PC-9 (cell line): ENCODE data around the gene MAP3K5.

Experiments used
- EZH2 ChIP-seq: fragments of 200-600 bp; sonication (generic); IDR thresholded peaks from 2 replicates; pipeline ENCODE4 v1.8.0; 2017; ENCODE audit warnings: antibody characterized with exemption, low read depth
- TF ChIP-seq, protein P1 (sequence below): fragments of 200-600 bp; sonication (generic); conservative IDR thresholded peaks from 2 replicates; pipeline ENCODE4 v1.6.1; 2017; ENCODE audit warnings: mixed run types, antibody characterized with exemption, mild to moderate bottlenecking, moderate library complexity

DNA sequence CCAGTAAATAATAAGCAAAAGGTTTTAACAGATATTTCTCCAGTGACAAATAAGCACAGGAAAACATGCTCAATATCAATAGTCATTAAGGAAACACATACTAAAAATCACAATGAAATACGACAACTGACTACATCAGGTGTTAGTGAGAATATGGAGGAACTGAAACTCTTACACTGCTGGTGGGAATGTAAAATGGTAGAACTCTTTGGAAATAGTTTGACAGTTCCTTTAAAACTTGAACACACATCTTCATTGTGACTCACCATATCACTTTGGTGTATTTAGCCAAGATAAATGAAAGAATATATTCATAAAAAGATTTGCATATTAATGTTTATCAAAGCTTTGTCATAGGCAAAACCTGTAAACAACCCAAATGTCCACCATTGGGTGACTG, 11.3 kb upstream of the MAP3K5 start:
- TF ChIP-seq, protein P1, sequence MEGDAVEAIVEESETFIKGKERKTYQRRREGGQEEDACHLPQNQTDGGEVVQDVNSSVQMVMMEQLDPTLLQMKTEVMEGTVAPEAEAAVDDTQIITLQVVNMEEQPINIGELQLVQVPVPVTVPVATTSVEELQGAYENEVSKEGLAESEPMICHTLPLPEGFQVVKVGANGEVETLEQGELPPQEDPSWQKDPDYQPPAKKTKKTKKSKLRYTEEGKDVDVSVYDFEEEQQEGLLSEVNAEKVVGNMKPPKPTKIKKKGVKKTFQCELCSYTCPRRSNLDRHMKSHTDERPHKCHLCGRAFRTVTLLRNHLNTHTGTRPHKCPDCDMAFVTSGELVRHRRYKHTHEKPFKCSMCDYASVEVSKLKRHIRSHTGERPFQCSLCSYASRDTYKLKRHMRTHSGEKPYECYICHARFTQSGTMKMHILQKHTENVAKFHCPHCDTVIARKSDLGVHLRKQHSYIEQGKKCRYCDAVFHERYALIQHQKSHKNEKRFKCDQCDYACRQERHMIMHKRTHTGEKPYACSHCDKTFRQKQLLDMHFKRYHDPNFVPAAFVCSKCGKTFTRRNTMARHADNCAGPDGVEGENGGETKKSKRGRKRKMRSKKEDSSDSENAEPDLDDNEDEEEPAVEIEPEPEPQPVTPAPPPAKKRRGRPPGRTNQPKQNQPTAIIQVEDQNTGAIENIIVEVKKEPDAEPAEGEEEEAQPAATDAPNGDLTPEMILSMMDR, result no peak
- no peak for TF ChIP-seq EZH2
